Gastrocnemius medialis (tissue), 4 donors: Measurements from ENCODE around the gene NPNT. TPM values are rescaled to one million over a fixed set of nuclear protein-coding genes. Genes with fewer than 3 reads are reported as not detected.

Source experiments
- ATAC-seq, 2 donors: fragments of 150-250 bp; one replicate each; pipeline ENCODE4 v1.9.1; 2016
- DNase-seq, 2 donors: peaks; one replicate each; pipeline ENCODE4 v3.0.0-alpha.2; 2019
- H3K27ac ChIP-seq, 4 donors: fragments of 200-600 bp; sonication (generic); 1 replicate in 1 of 4; 2 replicates in 3 of 4; pipeline ENCODE4 v1.5.1; 2016 to 2018; ENCODE audit warnings: mild to moderate bottlenecking in 2 of 4, moderate library complexity in 1 of 4
- H3K27me3 ChIP-seq, 3 donors: fragments of 200-600 bp; sonication (generic) in 2 of 3; 1 replicate in 1 of 3; 2 replicates in 2 of 3; pipeline versions ENCODE4 v1.5.1 to v1.6.0; 2016 to 2019; ENCODE audit warnings: mild to moderate bottlenecking in 1 of 3, moderate library complexity in 1 of 3
- H3K36me3 ChIP-seq, 2 donors: fragments of 200-600 bp; sonication (generic) in 1 of 2; one replicate each; pipeline ENCODE4 v1.5.1; 2017 to 2018
- H3K4me1 ChIP-seq, 2 donors: fragments of 200-600 bp; sonication (generic) in 1 of 2; one replicate each; pipeline ENCODE4 v1.5.1; 2016 to 2017; ENCODE audit warnings: mild to moderate bottlenecking in 2 of 2
- H3K4me3 ChIP-seq, 4 donors: fragments of 200-600 bp; sonication (generic) in 3 of 4; 1 replicate in 1 of 4; 2 replicates in 3 of 4; pipeline ENCODE4 v1.5.1; 2016 to 2019; ENCODE audit warnings: mild to moderate bottlenecking in 2 of 4
- H3K9me3 ChIP-seq, 3 donors: fragments of 200-600 bp; sonication (generic) in 2 of 3; 1 replicate in 1 of 3; 2 replicates in 2 of 3; pipeline ENCODE4 v1.5.1; 2016 to 2019
- POLR2A ChIP-seq, 2 donors: fragments of 450-650 bp; IDR thresholded peaks; one replicate each; pipeline ENCODE4 v1.6.1; 2017; ENCODE audit warnings: antibody characterized with exemption in 2 of 2, mild to moderate bottlenecking in 2 of 2, moderate library complexity in 2 of 2
- in situ Hi-C, 4 donors: fragments of 200-750 bp; cut with MboI; loops; one replicate each; pipeline versions ENCODE4 v1.15.0 to v1.8.0; 2017; ENCODE audit warnings: low sequenced_read_pairs in 4 of 4
- intact Hi-C: fragments of 100-400 bp; cut with DNase I; formaldehyde crosslinking; loops from one replicate; pipeline ENCODE4 v1.15.1; 2023; ENCODE audit warnings: low total_unique reads
- total RNA-seq, 4 donors: library from RNA; depleted of rRNA; stranded (reverse); fragments of >200 nt; gene quantifications; one replicate each; pipeline versions ENCODE4 v1.1.0 to v1.2.3, GENCODE V29; 2016
- TF ChIP-seq, protein P1 (sequence below), 5 experiments: fragments of 450-650 bp in 3 of 5; fragments of 200-600 bp in 2 of 5; sonication (generic) in 2 of 5; IDR thresholded peaks in 4 of 5; conservative IDR thresholded peaks in 1 of 5; 1 replicate in 4 of 5; 2 replicates in 1 of 5; pipeline ENCODE4 v1.5.1; 2016 to 2019; ENCODE audit warnings: antibody characterized with exemption in 5 of 5, mild to moderate bottlenecking in 3 of 5, moderate library complexity in 3 of 5

NPNT gene
- total RNA-seq, 4 donors from 2014 or later, result 0.31 to 6.4 (median 3.0) TPM

DNA sequence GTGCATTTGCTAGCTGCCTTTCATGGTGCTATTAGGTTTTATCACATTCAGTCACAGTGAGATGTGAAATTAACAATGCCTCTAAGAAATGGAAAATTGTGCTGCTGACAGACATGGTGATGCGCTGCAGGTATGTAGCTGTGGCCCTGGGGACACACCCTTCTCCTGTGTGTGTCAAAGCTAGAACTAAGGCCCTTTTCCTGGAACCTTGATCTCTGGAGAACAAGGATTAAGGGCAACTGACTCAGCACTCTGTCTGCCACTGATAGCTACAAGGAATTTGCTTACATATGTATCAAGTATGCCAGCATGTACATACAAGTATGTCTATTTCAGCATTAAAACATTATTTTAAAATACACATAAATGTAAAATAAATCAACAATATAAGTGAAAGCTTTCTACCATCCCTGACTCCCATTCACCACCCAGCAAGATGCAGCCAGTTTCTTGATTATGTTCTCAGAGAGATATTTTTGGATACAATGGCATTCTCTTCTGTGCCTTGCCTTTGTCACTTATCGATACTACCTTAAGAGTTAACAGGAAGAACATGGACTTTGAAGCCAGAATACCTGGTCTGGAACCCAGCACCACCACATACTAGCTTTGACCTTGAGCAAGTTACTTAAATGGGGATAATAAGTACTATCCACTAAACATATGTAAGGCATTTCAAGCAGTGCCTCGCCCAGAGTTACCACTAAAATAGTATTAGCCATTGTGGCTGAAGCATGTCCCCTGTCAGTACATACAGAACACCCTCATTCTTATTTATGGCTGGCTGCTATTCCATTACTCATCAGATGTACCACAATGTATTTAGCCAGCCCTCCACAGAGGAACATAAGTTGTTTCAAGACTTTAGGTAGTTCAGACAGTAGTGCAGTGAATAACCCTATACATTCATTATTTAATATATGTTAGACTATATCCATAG is 68.5 kb downstream of the NPNT start:
- Histone ChIP-seq H3K27me3 (no peaks in the 10 kb centered on the region), H3K27ac (no peak overlapping the region), H3K9me3 (no peaks in the 10 kb centered on the region), H3K4me1 (peaks cover 16 to 22% of the 10 kb centered on the region in 2 donors), H3K36me3 (no peaks in the 10 kb centered on the region), H3K4me3 (no peak overlapping the region)
- DNase-seq (no peak), ATAC-seq (no peak)
- intact Hi-C loops (no loop called here), in situ Hi-C loops (no loop called here)
- TF ChIP-seq, protein P1, sequence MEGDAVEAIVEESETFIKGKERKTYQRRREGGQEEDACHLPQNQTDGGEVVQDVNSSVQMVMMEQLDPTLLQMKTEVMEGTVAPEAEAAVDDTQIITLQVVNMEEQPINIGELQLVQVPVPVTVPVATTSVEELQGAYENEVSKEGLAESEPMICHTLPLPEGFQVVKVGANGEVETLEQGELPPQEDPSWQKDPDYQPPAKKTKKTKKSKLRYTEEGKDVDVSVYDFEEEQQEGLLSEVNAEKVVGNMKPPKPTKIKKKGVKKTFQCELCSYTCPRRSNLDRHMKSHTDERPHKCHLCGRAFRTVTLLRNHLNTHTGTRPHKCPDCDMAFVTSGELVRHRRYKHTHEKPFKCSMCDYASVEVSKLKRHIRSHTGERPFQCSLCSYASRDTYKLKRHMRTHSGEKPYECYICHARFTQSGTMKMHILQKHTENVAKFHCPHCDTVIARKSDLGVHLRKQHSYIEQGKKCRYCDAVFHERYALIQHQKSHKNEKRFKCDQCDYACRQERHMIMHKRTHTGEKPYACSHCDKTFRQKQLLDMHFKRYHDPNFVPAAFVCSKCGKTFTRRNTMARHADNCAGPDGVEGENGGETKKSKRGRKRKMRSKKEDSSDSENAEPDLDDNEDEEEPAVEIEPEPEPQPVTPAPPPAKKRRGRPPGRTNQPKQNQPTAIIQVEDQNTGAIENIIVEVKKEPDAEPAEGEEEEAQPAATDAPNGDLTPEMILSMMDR (IDR thresholded peaks at IDR 0.05 in 4 of 5, conservative IDR thresholded peaks at IDR 0.05 in 1 of 5), result no peak
- TF ChIP-seq POLR2A (IDR thresholded peaks at IDR 0.05), result no peak

DNA sequence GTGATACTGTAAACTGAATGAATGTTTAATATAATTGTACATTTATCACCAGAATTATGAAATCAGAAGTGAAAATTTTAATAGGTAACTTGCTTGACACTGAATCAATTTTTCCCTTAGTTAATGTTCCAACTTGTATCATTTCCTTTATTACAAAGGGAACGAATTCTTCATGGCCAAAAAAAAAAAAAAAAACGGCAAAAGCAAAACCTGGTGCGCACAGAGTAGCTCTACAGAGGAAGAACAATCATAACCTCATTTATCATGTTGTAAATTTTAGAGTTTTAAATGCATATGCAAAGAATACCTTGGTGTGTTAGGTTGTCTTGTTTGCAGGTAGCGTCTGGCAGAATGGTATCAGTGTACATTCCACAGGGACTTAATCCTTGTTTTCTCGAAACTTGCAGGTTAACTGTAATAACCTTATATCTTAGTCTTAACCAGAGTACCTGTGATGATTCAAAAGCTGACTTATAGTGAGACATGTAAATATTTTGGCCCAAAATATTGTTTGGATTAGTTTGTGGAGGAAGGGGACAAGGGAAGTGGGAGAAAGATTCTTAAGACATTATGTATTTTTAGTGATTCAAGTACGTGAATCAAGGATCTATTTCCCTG is 70.0 kb downstream of the NPNT start:
- no peak for DNase-seq
- H3K36me3 ChIP-seq, result no peaks in the 10 kb centered on the region
- H3K4me1 ChIP-seq, result peaks cover 30 to 35% of the 10 kb centered on the region in 2 donors
- intact Hi-C loops (no loop called here), in situ Hi-C loops (no loop called here)
- no peaks in the 10 kb centered on the region for H3K9me3 ChIP-seq
- TF ChIP-seq POLR2A (IDR thresholded peaks at IDR 0.05), result no peak
- TF ChIP-seq, protein P1 (IDR thresholded peaks at IDR 0.05 in 4 of 5, conservative IDR thresholded peaks at IDR 0.05 in 1 of 5), result no peak
- no peaks in the 10 kb centered on the region for H3K27me3 ChIP-seq
- no peak overlapping the region for H3K4me3 ChIP-seq
- H3K27ac ChIP-seq, result no peak overlapping the region
- no peak for ATAC-seq

DNA sequence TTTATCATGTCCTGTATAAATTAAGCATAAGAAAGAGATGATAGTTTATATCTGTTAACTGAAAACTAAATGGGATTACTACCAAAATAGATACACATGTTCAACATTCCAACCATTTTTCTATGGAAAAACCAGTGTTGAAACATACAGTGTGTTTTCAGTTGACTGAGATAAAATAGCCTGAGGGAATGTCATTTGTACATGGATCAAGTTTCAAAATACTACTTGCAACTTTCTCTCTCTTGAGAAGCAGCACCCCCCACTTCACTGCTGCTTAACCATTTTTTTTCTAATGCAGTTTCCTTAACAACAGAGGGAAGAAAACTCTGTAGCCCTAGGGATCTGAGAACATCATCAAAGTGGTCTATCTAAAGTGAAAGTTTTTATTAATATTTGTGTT is 70.8 kb downstream of the NPNT start:
- H3K9me3 ChIP-seq, result no peaks in the 10 kb centered on the region
- no peak overlapping the region for H3K27ac ChIP-seq
- H3K27me3 ChIP-seq, result no peaks in the 10 kb centered on the region
- TF ChIP-seq POLR2A (IDR thresholded peaks at IDR 0.05), result no peak
- TF ChIP-seq, protein P1 (IDR thresholded peaks at IDR 0.05 in 4 of 5, conservative IDR thresholded peaks at IDR 0.05 in 1 of 5), result no peak
- ATAC-seq, result no peak
- in situ Hi-C loops, result no loop called here
- H3K4me1 ChIP-seq, result peaks cover 31 to 38% of the 10 kb centered on the region in 2 donors
- H3K4me3 ChIP-seq, result no peak overlapping the region
- intact Hi-C loops, result no loop called here
- H3K36me3 ChIP-seq, result no peaks in the 10 kb centered on the region
- DNase-seq, result no peak

DNA sequence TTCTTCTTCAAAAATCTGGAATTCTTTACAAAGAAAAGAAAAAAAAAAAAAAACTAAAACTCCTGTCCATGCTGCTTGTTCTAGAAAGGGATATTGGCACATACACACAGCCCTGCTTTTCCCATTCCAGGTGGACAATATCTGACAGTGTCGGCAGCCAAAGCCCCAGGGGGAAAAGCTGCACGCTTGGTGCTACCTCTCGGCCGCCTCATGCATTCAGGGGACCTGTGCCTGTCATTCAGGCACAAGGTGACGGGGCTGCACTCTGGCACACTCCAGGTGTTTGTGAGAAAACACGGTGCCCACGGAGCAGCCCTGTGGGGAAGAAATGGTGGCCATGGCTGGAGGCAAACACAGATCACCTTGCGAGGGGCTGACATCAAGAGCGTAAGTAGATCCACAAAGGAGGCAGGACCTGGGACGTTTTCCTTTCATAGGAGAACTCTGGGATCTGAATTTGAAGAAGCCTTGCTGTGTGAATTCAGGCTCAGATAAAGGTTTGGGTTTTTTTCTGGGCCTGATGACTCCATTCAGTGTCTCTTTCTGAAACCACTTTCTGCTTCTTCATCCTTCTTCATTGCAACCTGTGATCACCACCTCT is 71.9 kb downstream of the NPNT start:
- ATAC-seq, result no peak

More for the DNA sequence above, 71.9 kb downstream of the NPNT start:
- Histone ChIP-seq H3K36me3 (no peaks in the 10 kb centered on the region), H3K4me1 (peaks cover 31 to 38% of the 10 kb centered on the region in 2 donors), H3K27ac (no peak overlapping the region), H3K27me3 (no peaks in the 10 kb centered on the region), H3K9me3 (no peaks in the 10 kb centered on the region), H3K4me3 (no peak overlapping the region)
- TF ChIP-seq POLR2A (IDR thresholded peaks at IDR 0.05), result no peak
- TF ChIP-seq, protein P1 (IDR thresholded peaks at IDR 0.05 in 4 of 5, conservative IDR thresholded peaks at IDR 0.05 in 1 of 5), result no peak
- in situ Hi-C loops, result no loop called here
- no peak for DNase-seq
- intact Hi-C loops, result no loop called here
